Measurements from ENCODE around the gene BARX1. TPM values are rescaled to one million over a fixed set of nuclear protein-coding genes. Genes with fewer than 3 reads are reported as not detected.

The BARX1 gene
- total RNA-seq, 1 donor from 2014 or later = not detected

Other genes with a start within 250 kb of the BARX1 start
- gene PTPDC1, start 129.1 kb upstream of the BARX1 start, total RNA-seq = 3.0 and 3.5 TPM in 2 replicates

All from lung microvascular endothelial cell (primary cell).